ENCODE results near the gene ASB6.
A peak's percentile ranks its signal among the peaks of the same experiment; 100 is the strongest.

- TF ChIP-seq CTCF (IDR thresholded peaks at IDR 0.05) (peak in 2 of 3 experiments; percentile 100), POLR2AphosphoS5 (IDR thresholded peaks at IDR 0.05) (peak; percentile 90 to 94), POLR2A (IDR thresholded peaks at IDR 0.05; ENCODE audit: low read depth) (no peak), EP300 (IDR thresholded peaks at IDR 0.05) (no peak)
Measured at GRCh38 chr9:129641750-129642585, at the start of gene ASB6.
